Endodermal cell (in vitro differentiated cells): Measurements from ENCODE around the gene TMOD2. TPM values are rescaled to one million over a fixed set of nuclear protein-coding genes. Genes with fewer than 3 reads are reported as not detected.

Experiments
- DNase-seq: peaks from one replicate; pipeline ENCODE4 v3.0.0-alpha.2; 2017
- H3K27ac ChIP-seq: 2 replicates; pipeline ENCODE4 v1.5.1; 2013; ENCODE audit warnings: mild to moderate bottlenecking, low read depth, low read length, moderate library complexity
- H3K27me3 ChIP-seq: 2 replicates; pipeline ENCODE4 v1.6.1; 2013; ENCODE audit warnings: mild to moderate bottlenecking, low read length, moderate library complexity; ENCODE audit not compliant: insufficient read depth, control insufficient read depth, poor library complexity, severe bottlenecking
- H3K36me3 ChIP-seq: 2 replicates; pipeline ENCODE4 v1.7.0; 2013; ENCODE audit warnings: mild to moderate bottlenecking, low read length, moderate library complexity; ENCODE audit not compliant: control insufficient read depth, insufficient read depth
- H3K4me1 ChIP-seq: one replicate; pipeline ENCODE4 v1.7.0; 2013; ENCODE audit warnings: low read length; ENCODE audit not compliant: control insufficient read depth, insufficient read depth
- H3K4me3 ChIP-seq: 2 replicates; pipeline ENCODE4 v1.5.1; 2013; ENCODE audit warnings: mild to moderate bottlenecking, low read length, moderate library complexity
- H3K9ac ChIP-seq: 2 replicates; pipeline ENCODE4 v1.6.1; 2013; ENCODE audit warnings: mild to moderate bottlenecking, low read length, moderate library complexity; ENCODE audit not compliant: poor library complexity, severe bottlenecking; ENCODE audit errors: extremely low read depth
- H3K9me3 ChIP-seq: 2 replicates; pipeline ENCODE4 v1.6.1; 2013; ENCODE audit warnings: mild to moderate bottlenecking, low read length, moderate library complexity; ENCODE audit not compliant: control insufficient read depth
- H3K27ac Mint-ChIP-seq: 2 replicates; pipeline ENCODE4 v1.8.0; 2020; ENCODE audit warnings: mixed read lengths
- H3K27me3 Mint-ChIP-seq: 2 replicates; pipeline ENCODE4 v1.8.0; 2021; ENCODE audit warnings: mild to moderate bottlenecking, mixed read lengths; ENCODE audit not compliant: insufficient read depth
- H3K36me3 Mint-ChIP-seq: 2 replicates; pipeline ENCODE4 v1.8.0; 2020; ENCODE audit warnings: low read depth, mixed read lengths
- H3K4me1 Mint-ChIP-seq: 2 replicates; pipeline ENCODE4 v1.8.0; 2020; ENCODE audit warnings: mixed read lengths
- H3K4me3 Mint-ChIP-seq: 2 replicates; pipeline ENCODE4 v1.8.0; 2020; ENCODE audit warnings: mild to moderate bottlenecking, moderate library complexity, mixed read lengths
- H3K9me3 Mint-ChIP-seq: 2 replicates; pipeline ENCODE4 v1.8.0; 2020; ENCODE audit warnings: mild to moderate bottlenecking, mixed read lengths
- CTCF ChIP-seq: fragments of 200-600 bp; sonication (generic); conservative IDR thresholded peaks from 2 replicates; pipeline ENCODE4 v1.5.0; 2021; ENCODE audit warnings: antibody characterized with exemption, mild to moderate bottlenecking
- WGBS, 2 experiments: methylation state at CpG; one replicate each; pipeline versions ENCODE4 v1.1.5 to v1.1.7; 2013; ENCODE audit warnings: missing lambda C conversion rate in 2 of 2, mixed read lengths in 1 of 2; ENCODE audit not compliant: insufficient coverage in 1 of 2, insufficient read length in 1 of 2; 5-methylcytosine and 5-hydroxymethylcytosine counted together
- total RNA-seq, 2 donors: library from RNA; stranded (reverse); fragmentation: NEBNext Ultra II Directional in 1 of 2; extraction: Animal tissue kit (Norgen Biotek cat#: 25700) in 1 of 2; gene quantifications; 2 replicates in 1 of 2; 3 replicates in 1 of 2; pipeline ENCODE4 v1.2.1, GENCODE V29; 2021

The TMOD2 gene
- total RNA-seq, 2 donors from 2014 or later: 2.1 to 2.5 TPM

- Histone ChIP-seq H3K9ac (no peak overlapping the region), H3K27ac (peak overlapping the region; percentile 44), H3K4me3 (no peak overlapping the region), H3K4me1 (no peaks in the 10 kb centered on the region), H3K9me3 (no peaks in the 10 kb centered on the region), H3K36me3 (no peaks in the 10 kb centered on the region), H3K27me3 (no peaks in the 10 kb centered on the region)
- Mint-ChIP-seq H3K4me1 (no peaks in the 10 kb centered on the region), H3K27ac (no peak overlapping the region), H3K9me3 (no peaks in the 10 kb centered on the region), H3K4me3 (no peak overlapping the region), H3K27me3 (no peaks in the 10 kb centered on the region), H3K36me3 (no peaks in the 10 kb centered on the region)
- TF ChIP-seq CTCF: no peak
- WGBS, 2 experiments: 62 to 77% methylated on average over 5 to 6 of the region's 6 CpGs
- DNase-seq: no peak
Observed at GRCh38 chr15:51799282-51800252, 48.2 kb downstream of the TMOD2 start.

- Mint-ChIP-seq H3K4me3 (no peak overlapping the region), H3K4me1 (no peaks in the 10 kb centered on the region), H3K36me3 (no peaks in the 10 kb centered on the region), H3K9me3 (no peaks in the 10 kb centered on the region), H3K27ac (no peak overlapping the region), H3K27me3 (no peaks in the 10 kb centered on the region)
- no peaks in the 10 kb centered on the region for H3K36me3 ChIP-seq
- H3K27me3 ChIP-seq: no peaks in the 10 kb centered on the region
- TF ChIP-seq CTCF: peak; percentile 87
- no peaks in the 10 kb centered on the region for H3K9me3 ChIP-seq
- no peak overlapping the region for H3K4me3 ChIP-seq
- DNase-seq: peak; percentile 82
- H3K9ac ChIP-seq: no peak overlapping the region
- H3K27ac ChIP-seq: no peak overlapping the region
- WGBS, 2 experiments: 63 to 70% methylated on average over 2 to 3 of the region's 3 CpGs
- no peaks in the 10 kb centered on the region for H3K4me1 ChIP-seq
Observed at GRCh38 chr15:51801391-51801835, 50.0 kb downstream of the TMOD2 start.

GRCh38 chr15:51802593-51802992 is 51.2 kb downstream of the TMOD2 start:
- no peak overlapping the region for H3K27ac ChIP-seq
- no peaks in the 10 kb centered on the region for H3K27me3 ChIP-seq
- H3K27ac Mint-ChIP-seq: no peak overlapping the region
- H3K36me3 ChIP-seq: no peaks in the 10 kb centered on the region
- no peaks in the 10 kb centered on the region for H3K9me3 ChIP-seq
- no peak overlapping the region for H3K9ac ChIP-seq
- no peaks in the 10 kb centered on the region for H3K4me1 ChIP-seq
- WGBS, 2 experiments: 91 to 94% methylated on average over 3 of the region's 5 CpGs
- no peaks in the 10 kb centered on the region for H3K36me3 Mint-ChIP-seq
- no peaks in the 10 kb centered on the region for H3K4me1 Mint-ChIP-seq
- no peak for TF ChIP-seq CTCF
- no peak overlapping the region for H3K4me3 ChIP-seq
- no peaks in the 10 kb centered on the region for H3K9me3 Mint-ChIP-seq
- DNase-seq: no peak
- no peaks in the 10 kb centered on the region for H3K27me3 Mint-ChIP-seq
- no peak overlapping the region for H3K4me3 Mint-ChIP-seq
